HCT116 (cell line): Measurements from ENCODE around the gene NUDT8. TPM values are rescaled to one million over a fixed set of nuclear protein-coding genes. Genes with fewer than 3 reads are reported as not detected.
A peak's percentile ranks its signal among the peaks of the same experiment; 100 is the strongest.

Experiments
- ATAC-seq: fragments of 200-7000 bp; cut with Tn5 transposase; 2 replicates; pipeline ENCODE4 v1.9.1; 2020; ENCODE audit warnings: mild to moderate bottlenecking, moderate library complexity
- BruUV-seq: library from RNA; stranded (reverse); fragments of 400-500 nt; replicated peaks from 2 replicates; lab custom pipeline; 2021; lab: Mats Ljungman, UMichigan
- CTCF ChIA-PET: fragments of 300-600 bp; sonication (Branson Sonifier 250); formaldehyde crosslinking; loops from one replicate; lab custom pipeline; 2021; ENCODE audit warnings: antibody characterized with exemption; lab: Charles Lee
- POLR2A ChIA-PET: fragments of 300-600, 350-600 bp; sonication (Branson Sonifier 250); formaldehyde crosslinking; loops from one replicate; lab custom pipeline; 2021; ENCODE audit warnings: antibody characterized with exemption; lab: Charles Lee
- RAD21 ChIA-PET, 2 experiments: fragments of 300-600 bp; sonication (Branson Sonifier 250); formaldehyde crosslinking; loops; one replicate each; lab custom pipeline; 2023; ENCODE audit warnings: low total read pairs in 2 of 2; ENCODE audit not compliant: uncharacterized antibody in 2 of 2, unreplicated experiment in 2 of 2, low non-redundant PET in 1 of 2; lab: Charles Lee
- DNase-seq: peaks from one replicate; pipeline ENCODE4 v3.0.0-alpha.2; 2010; ENCODE audit warnings: low read depth, low spot score
- H2AFZ ChIP-seq: fragments of 200-600 bp; shearing (Covaris generic), sonication (generic); 2 replicates; pipeline ENCODE4 v1.6.1; 2017; ENCODE audit warnings: low read depth, mixed run types, mixed read lengths, antibody characterized with exemption, low read length; ENCODE audit not compliant: poor library complexity, severe bottlenecking
- H3K27ac ChIP-seq: 2 replicates; pipeline ENCODE4 v1.5.1; 2012; ENCODE audit warnings: low read depth, low read length
- H3K27me3 ChIP-seq: fragments of 200-600 bp; sonication (generic); 2 replicates; pipeline ENCODE4 v1.6.1; 2016; ENCODE audit warnings: mixed run types, low read length, mixed read lengths; ENCODE audit not compliant: insufficient read depth
- H3K36me3 ChIP-seq, 2 experiments: fragments of 200-500 bp in 1 of 2; fragments of 200-600 bp in 1 of 2; sonication (Bioruptor generic) in 1 of 2; sonication (generic) in 1 of 2; 2 replicates each; pipeline versions ENCODE4 v1.5.1 to v1.6.1; 2014 to 2016; ENCODE audit warnings: low read length in 2 of 2, inconsistent platforms in 1 of 2, mixed read lengths in 1 of 2, mixed run types in 1 of 2; ENCODE audit not compliant: insufficient read depth in 2 of 2, control insufficient read depth in 1 of 2
- H3K4me1 ChIP-seq, 2 experiments: fragments of 200-600 bp in 1 of 2; sonication (generic) in 1 of 2; 2 replicates each; pipeline versions ENCODE4 v1.5.1 to v1.6.1; 2012 to 2017; ENCODE audit warnings: low read length in 2 of 2, inconsistent platforms in 1 of 2, mild to moderate bottlenecking in 1 of 2, mixed read lengths in 1 of 2, mixed run types in 1 of 2, moderate library complexity in 1 of 2; ENCODE audit not compliant: insufficient read depth in 2 of 2, control insufficient read depth in 1 of 2
- H3K4me2 ChIP-seq: fragments of 200-600 bp; sonication (generic); 2 replicates; pipeline ENCODE4 v1.6.1; 2017; ENCODE audit warnings: mixed run types, low read length, mixed read lengths
- H3K4me3 ChIP-seq, 2 experiments: fragments of 200-600 bp in 1 of 2; sonication (generic) in 1 of 2; replicated peaks in 1 of 2; 2 replicates each; pipeline ENCODE4 v1.5.1; 2011 to 2016; ENCODE audit warnings: low read length in 2 of 2, control low read depth in 1 of 2, low read depth in 1 of 2, mild to moderate bottlenecking in 1 of 2, mixed read lengths in 1 of 2, mixed run types in 1 of 2
- H3K79me2 ChIP-seq: fragments of 200-600 bp; sonication (generic); 2 replicates; pipeline ENCODE4 v1.6.1; 2017; ENCODE audit warnings: mild to moderate bottlenecking, mixed run types, low read length, moderate library complexity, mixed read lengths; ENCODE audit not compliant: insufficient read depth
- H3K9ac ChIP-seq: fragments of 200-600 bp; sonication (generic); 2 replicates; pipeline ENCODE4 v1.6.1; 2016; ENCODE audit warnings: low read length, mixed read lengths
- H3K9me2 ChIP-seq: fragments of 200-600 bp; sonication (generic), shearing (Covaris generic); 2 replicates; pipeline ENCODE4 v1.6.1; 2017; ENCODE audit warnings: mixed run types, mild to moderate bottlenecking, moderate library complexity; ENCODE audit not compliant: insufficient read depth
- H3K9me3 ChIP-seq, 2 experiments: fragments of 200-500 bp in 1 of 2; fragments of 200-600 bp in 1 of 2; sonication (Bioruptor generic) in 1 of 2; sonication (generic) in 1 of 2; 2 replicates each; pipeline ENCODE4 v1.6.1; 2014 to 2017; ENCODE audit warnings: low read length in 2 of 2, mixed read lengths in 2 of 2, inconsistent platforms in 1 of 2, low read depth in 1 of 2, mild to moderate bottlenecking in 1 of 2, mixed run types in 1 of 2, moderate library complexity in 1 of 2; ENCODE audit not compliant: control insufficient read depth in 1 of 2, insufficient read depth in 1 of 2
- H4K20me1 ChIP-seq: fragments of 200-600 bp; sonication (generic), shearing (Covaris generic); 2 replicates; pipeline ENCODE4 v1.6.1; 2017; ENCODE audit warnings: mixed run types, mild to moderate bottlenecking, moderate library complexity; ENCODE audit not compliant: insufficient read depth
- ATF3 ChIP-seq: IDR thresholded peaks from 2 replicates; pipeline ENCODE4 v1.6.1; 2012
- ELF1 ChIP-seq: IDR thresholded peaks from 2 replicates; pipeline ENCODE4 v1.6.1; 2012; ENCODE audit warnings: low read depth, borderline replicate concordance
- EZH2 ChIP-seq: fragments of 200-600 bp; sonication (generic); IDR thresholded peaks from 2 replicates; pipeline ENCODE4 v1.6.1; 2017; ENCODE audit warnings: antibody characterized with exemption, mixed run types
- POLR2A ChIP-seq: IDR thresholded peaks from 2 replicates; pipeline ENCODE4 v1.7.0; 2011; ENCODE audit warnings: borderline replicate concordance; ENCODE audit not compliant: insufficient read depth, insufficient read length; ENCODE audit errors: extremely low read depth
- SP1 ChIP-seq: IDR thresholded peaks from 2 replicates; pipeline ENCODE4 v1.6.1; 2012; ENCODE audit warnings: low read depth
- YY1 ChIP-seq: IDR thresholded peaks from 2 replicates; pipeline ENCODE4 v1.6.1; 2011; ENCODE audit warnings: low read length, low read depth, moderate library complexity, mild to moderate bottlenecking; ENCODE audit not compliant: insufficient replicate concordance; ENCODE audit errors: extremely low read depth
- ZNF274 ChIP-seq: fragments of 200-500 bp; sonication (Bioruptor generic); IDR thresholded peaks from 2 replicates; pipeline ENCODE4 v1.6.1; 2014; ENCODE audit warnings: mild to moderate bottlenecking, low read depth, low read length, inconsistent platforms
- intact Hi-C: fragments of 100-400 bp; cut with micrococcal nuclease; formaldehyde crosslinking; loops from 2 replicates; pipeline ENCODE4 v1.10.0; 2022
- total RNA-seq: library from RNA; stranded (reverse); gene quantifications from one replicate; pipeline ENCODE4 v1.2.1, GENCODE V29; 2021; ENCODE audit not compliant: unreplicated experiment
- TF ChIP-seq, protein P1 (sequence below), 3 experiments: fragments of 200-600 bp in 1 of 3; sonication (generic) in 1 of 3; IDR thresholded peaks in 2 of 3; conservative IDR thresholded peaks in 1 of 3; 2 replicates each; pipeline ENCODE4 v1.5.1; 2012 to 2017; ENCODE audit warnings: low read depth in 2 of 3, low read length in 2 of 3, antibody characterized with exemption in 1 of 3, borderline replicate concordance in 1 of 3, control low read depth in 1 of 3, mild to moderate bottlenecking in 1 of 3, mixed read lengths in 1 of 3, mixed run types in 1 of 3, moderate library complexity in 1 of 3; ENCODE audit not compliant: insufficient read depth in 1 of 3
- TF ChIP-seq, protein P2 (sequence below): IDR thresholded peaks from 2 replicates; pipeline ENCODE4 v1.6.1; 2012; ENCODE audit warnings: low read depth

NUDT8 gene
- total RNA-seq, 1 experiment from 2014 or later = 18.7 TPM

GRCh38 chr11:67584881-67585873 lies 44.6 kb downstream of the NUDT8 start:
- Histone ChIP-seq H3K9me2 (no peaks in the 10 kb centered on the region), H2AFZ (no peak overlapping the region), H3K4me1 (peaks cover 31 to 41% of the 10 kb centered on the region in 2 experiments), H3K9ac (peak overlapping the region; percentile 98), H3K4me3 (peak overlapping the region; percentile 66 to 90), H4K20me1 (peaks cover 2% of the 10 kb centered on the region; the same call in 1 of the 2 replicates), H3K27ac (peak overlapping the region; percentile 80), H3K4me2 (peak overlapping the region; percentile 98), H3K36me3 (peaks cover 7 to 19% of the 10 kb centered on the region in 2 experiments; a peak in 3 of 4 replicates), H3K9me3 (no peaks in the 10 kb centered on the region), H3K27me3 (no peaks in the 10 kb centered on the region), H3K79me2 (peaks cover 33% of the 10 kb centered on the region)
- TF ChIP-seq, protein P1, sequence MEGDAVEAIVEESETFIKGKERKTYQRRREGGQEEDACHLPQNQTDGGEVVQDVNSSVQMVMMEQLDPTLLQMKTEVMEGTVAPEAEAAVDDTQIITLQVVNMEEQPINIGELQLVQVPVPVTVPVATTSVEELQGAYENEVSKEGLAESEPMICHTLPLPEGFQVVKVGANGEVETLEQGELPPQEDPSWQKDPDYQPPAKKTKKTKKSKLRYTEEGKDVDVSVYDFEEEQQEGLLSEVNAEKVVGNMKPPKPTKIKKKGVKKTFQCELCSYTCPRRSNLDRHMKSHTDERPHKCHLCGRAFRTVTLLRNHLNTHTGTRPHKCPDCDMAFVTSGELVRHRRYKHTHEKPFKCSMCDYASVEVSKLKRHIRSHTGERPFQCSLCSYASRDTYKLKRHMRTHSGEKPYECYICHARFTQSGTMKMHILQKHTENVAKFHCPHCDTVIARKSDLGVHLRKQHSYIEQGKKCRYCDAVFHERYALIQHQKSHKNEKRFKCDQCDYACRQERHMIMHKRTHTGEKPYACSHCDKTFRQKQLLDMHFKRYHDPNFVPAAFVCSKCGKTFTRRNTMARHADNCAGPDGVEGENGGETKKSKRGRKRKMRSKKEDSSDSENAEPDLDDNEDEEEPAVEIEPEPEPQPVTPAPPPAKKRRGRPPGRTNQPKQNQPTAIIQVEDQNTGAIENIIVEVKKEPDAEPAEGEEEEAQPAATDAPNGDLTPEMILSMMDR (IDR thresholded peaks at IDR 0.05 in 2 of 3, conservative IDR thresholded peaks at IDR 0.05 in 1 of 3; ENCODE audit: borderline replicate concordance in 1 of 3, insufficient read depth in 1 of 3, low read depth in 2 of 3, low read length in 2 of 3) = no peak
- TF ChIP-seq ZNF274 (no peak), ATF3 (no peak), ELF1 (no peak), SP1 (no peak), EZH2 (no peak), POLR2A (no peak), YY1 (no peak)
- TF ChIP-seq, protein P2, sequence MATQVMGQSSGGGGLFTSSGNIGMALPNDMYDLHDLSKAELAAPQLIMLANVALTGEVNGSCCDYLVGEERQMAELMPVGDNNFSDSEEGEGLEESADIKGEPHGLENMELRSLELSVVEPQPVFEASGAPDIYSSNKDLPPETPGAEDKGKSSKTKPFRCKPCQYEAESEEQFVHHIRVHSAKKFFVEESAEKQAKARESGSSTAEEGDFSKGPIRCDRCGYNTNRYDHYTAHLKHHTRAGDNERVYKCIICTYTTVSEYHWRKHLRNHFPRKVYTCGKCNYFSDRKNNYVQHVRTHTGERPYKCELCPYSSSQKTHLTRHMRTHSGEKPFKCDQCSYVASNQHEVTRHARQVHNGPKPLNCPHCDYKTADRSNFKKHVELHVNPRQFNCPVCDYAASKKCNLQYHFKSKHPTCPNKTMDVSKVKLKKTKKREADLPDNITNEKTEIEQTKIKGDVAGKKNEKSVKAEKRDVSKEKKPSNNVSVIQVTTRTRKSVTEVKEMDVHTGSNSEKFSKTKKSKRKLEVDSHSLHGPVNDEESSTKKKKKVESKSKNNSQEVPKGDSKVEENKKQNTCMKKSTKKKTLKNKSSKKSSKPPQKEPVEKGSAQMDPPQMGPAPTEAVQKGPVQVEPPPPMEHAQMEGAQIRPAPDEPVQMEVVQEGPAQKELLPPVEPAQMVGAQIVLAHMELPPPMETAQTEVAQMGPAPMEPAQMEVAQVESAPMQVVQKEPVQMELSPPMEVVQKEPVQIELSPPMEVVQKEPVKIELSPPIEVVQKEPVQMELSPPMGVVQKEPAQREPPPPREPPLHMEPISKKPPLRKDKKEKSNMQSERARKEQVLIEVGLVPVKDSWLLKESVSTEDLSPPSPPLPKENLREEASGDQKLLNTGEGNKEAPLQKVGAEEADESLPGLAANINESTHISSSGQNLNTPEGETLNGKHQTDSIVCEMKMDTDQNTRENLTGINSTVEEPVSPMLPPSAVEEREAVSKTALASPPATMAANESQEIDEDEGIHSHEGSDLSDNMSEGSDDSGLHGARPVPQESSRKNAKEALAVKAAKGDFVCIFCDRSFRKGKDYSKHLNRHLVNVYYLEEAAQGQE = no peak
- ChIA-PET RAD21 (no interaction called here), CTCF (interaction anchor here (1.1 to 3.2 kb wide), 2 partner anchors 9 to 12 kb away, joined by 3 to 24 read pairs; no protein-coding TSS in a partner anchor), POLR2A (no interaction called here)
- intact Hi-C loops = no loop called here
- no TSS peak for BruUV-seq
- no peak for DNase-seq
- no peak for ATAC-seq
